Measurements from ENCODE around the gene SERPINB7.

Gene SERPINB7

GRCh38 chr18:63818212-63818611 is 43.0 kb downstream of the SERPINB7 start:
- no peak for DNase-seq (ENCODE audit: low spot score)
- TF ChIP-seq, protein P1, sequence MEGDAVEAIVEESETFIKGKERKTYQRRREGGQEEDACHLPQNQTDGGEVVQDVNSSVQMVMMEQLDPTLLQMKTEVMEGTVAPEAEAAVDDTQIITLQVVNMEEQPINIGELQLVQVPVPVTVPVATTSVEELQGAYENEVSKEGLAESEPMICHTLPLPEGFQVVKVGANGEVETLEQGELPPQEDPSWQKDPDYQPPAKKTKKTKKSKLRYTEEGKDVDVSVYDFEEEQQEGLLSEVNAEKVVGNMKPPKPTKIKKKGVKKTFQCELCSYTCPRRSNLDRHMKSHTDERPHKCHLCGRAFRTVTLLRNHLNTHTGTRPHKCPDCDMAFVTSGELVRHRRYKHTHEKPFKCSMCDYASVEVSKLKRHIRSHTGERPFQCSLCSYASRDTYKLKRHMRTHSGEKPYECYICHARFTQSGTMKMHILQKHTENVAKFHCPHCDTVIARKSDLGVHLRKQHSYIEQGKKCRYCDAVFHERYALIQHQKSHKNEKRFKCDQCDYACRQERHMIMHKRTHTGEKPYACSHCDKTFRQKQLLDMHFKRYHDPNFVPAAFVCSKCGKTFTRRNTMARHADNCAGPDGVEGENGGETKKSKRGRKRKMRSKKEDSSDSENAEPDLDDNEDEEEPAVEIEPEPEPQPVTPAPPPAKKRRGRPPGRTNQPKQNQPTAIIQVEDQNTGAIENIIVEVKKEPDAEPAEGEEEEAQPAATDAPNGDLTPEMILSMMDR (IDR thresholded peaks at IDR 0.05; ENCODE audit: extremely low read depth, missing control alignments): no peak

- TF ChIP-seq, protein P1 (IDR thresholded peaks at IDR 0.05; ENCODE audit: extremely low read depth, missing control alignments): no peak
- DNase-seq (ENCODE audit: low spot score): no peak
These were observed 44.6 kb downstream of the SERPINB7 start for GRCh38 chr18:63819786-63820185.

DNA sequence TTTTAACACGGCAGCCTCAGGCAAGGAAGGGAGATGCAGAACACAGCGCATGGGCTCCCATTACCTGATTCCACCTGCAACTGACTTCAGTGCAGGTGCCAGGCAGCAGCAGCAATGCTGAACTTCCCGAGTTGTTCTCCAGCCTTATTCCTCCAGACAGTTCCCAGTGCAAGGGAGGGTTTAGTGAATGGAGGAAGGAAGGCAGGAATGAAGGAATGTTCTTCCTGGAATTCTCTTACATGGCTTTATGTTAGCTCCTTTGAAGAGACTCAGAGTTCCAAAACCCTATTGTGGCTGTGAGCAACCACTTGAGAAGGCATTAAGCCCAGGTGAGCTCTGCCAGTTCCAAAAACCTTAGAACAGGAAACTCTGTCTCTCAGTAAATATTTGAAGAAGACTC is 45.5 kb downstream of the SERPINB7 start:
- TF ChIP-seq, protein P1 (IDR thresholded peaks at IDR 0.05; ENCODE audit: extremely low read depth, missing control alignments): no peak

DNA sequence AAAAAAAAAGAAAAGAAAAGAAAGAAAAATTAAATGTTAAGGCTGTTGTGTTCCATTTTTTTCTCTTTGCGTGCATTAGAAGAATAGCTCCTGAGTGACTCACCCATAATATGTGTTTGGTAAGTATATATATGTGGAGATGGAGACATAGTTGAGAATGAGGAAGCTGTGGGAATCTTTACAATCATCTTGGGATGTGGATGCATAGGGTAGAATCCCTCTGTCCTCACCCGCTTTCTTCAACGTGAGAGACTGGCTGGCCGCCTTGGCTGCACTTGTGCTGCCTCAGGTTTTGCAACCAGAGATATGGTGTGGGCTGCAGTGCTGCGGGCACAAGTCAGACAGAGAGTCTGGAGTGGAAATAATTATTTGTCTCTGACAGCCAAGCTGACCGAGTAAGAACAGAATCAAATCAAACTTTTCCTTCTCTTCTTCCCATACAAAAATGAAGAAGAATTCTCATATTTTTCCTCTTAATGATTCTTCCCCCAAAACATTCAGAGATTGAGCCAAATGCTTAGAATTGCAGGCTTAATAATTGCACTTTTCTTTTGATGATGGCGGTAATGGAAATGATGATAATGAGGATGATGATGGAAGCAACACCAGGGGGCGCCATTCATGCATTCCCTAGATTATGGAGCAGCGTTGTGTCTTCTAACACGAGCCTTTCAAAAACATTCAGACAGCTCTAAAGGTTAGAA is 48.5 kb downstream of the SERPINB7 start:
- DNase-seq (ENCODE audit: low spot score): peak; percentile 23
- TF ChIP-seq, protein P1 (IDR thresholded peaks at IDR 0.05; ENCODE audit: extremely low read depth, missing control alignments): peak; percentile 38

More for the DNA sequence above, 45.5 kb downstream of the SERPINB7 start:
- DNase-seq (ENCODE audit: low spot score): no peak

GRCh38 chr18:63824220-63824525 is 49.0 kb downstream of the SERPINB7 start:
- no peak for DNase-seq (ENCODE audit: low spot score)
- TF ChIP-seq, protein P1 (IDR thresholded peaks at IDR 0.05; ENCODE audit: extremely low read depth, missing control alignments): no peak

DNA sequence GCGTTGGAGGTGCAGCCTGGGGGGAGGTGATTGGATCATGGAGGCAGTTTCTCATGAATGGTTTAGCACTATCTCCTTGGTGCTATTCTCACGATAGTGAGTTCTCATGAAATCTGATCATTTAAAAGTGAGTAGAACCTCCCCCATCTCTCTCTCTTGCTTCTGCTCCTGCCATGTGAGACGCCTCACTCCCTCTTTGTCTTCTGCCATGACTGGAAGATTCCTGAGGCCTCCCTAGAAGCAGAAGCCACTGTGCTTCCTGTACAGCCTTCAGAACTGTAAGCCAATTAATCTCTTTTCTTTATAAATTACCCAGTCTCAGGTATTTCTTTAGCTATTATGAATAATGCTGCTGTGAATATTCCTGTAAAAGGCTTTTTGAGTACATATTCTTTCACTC is 52.9 kb downstream of the SERPINB7 start:
- TF ChIP-seq, protein P1 (IDR thresholded peaks at IDR 0.05; ENCODE audit: extremely low read depth, missing control alignments): no peak
- DNase-seq (ENCODE audit: low spot score): no peak

DNA sequence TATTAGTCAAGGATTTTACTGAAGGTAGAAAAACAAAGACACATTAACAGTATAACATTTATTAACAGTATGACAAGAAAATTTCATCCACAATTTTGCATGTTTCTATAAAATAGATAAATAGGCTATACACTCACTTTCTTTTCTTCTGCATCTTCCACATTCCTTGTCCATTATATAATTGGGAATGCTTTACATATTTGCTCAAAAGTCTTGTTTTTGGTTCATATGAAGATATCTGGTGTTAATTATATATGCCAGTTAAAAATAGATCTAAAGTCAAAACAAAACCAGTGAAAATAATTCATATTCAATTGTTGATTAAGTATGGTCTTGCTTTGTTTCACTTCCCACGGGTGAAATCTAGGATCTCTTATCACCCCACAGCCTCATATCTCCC is 53.4 kb downstream of the SERPINB7 start:
- no peak for DNase-seq (ENCODE audit: low spot score)
- TF ChIP-seq, protein P1 (IDR thresholded peaks at IDR 0.05; ENCODE audit: extremely low read depth, missing control alignments): no peak

Measured in GM20000 (cell line).